ENCODE results near the gene FSCN2.

The FSCN2 gene

DNA sequence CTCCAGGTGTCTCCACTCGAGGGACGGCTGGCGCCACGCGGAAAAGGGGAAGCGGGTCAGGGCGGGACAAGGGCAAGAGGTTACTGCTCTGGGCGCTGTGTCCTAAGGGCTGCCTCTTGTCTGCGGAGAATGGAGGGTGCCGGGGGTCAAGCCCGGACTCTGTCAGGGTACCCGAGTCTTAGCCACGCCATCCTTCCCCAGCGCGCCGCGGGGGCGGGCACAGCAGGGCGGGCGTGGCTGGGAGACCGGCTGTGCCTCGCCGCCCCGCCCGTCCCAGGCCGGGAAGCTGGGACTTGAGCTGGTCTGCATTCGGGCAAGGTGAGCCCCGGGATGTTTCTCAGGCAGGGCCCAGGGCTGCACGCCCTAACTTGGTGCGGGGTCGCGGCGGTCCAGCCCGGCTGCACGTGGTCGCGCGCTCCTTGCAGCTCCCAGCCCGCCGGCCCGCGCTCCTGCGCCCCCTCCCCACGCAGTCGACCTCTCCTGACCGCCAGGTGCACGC is 9.3 kb upstream of the FSCN2 start:
- TF ChIP-seq, protein P1, sequence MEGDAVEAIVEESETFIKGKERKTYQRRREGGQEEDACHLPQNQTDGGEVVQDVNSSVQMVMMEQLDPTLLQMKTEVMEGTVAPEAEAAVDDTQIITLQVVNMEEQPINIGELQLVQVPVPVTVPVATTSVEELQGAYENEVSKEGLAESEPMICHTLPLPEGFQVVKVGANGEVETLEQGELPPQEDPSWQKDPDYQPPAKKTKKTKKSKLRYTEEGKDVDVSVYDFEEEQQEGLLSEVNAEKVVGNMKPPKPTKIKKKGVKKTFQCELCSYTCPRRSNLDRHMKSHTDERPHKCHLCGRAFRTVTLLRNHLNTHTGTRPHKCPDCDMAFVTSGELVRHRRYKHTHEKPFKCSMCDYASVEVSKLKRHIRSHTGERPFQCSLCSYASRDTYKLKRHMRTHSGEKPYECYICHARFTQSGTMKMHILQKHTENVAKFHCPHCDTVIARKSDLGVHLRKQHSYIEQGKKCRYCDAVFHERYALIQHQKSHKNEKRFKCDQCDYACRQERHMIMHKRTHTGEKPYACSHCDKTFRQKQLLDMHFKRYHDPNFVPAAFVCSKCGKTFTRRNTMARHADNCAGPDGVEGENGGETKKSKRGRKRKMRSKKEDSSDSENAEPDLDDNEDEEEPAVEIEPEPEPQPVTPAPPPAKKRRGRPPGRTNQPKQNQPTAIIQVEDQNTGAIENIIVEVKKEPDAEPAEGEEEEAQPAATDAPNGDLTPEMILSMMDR (IDR thresholded peaks at IDR 0.05; ENCODE audit: low read depth, low read length), result no peak
- peak overlapping the region; percentile 47 for H3K4me3 ChIP-seq (ENCODE audit: low read depth, low read length)

DNA sequence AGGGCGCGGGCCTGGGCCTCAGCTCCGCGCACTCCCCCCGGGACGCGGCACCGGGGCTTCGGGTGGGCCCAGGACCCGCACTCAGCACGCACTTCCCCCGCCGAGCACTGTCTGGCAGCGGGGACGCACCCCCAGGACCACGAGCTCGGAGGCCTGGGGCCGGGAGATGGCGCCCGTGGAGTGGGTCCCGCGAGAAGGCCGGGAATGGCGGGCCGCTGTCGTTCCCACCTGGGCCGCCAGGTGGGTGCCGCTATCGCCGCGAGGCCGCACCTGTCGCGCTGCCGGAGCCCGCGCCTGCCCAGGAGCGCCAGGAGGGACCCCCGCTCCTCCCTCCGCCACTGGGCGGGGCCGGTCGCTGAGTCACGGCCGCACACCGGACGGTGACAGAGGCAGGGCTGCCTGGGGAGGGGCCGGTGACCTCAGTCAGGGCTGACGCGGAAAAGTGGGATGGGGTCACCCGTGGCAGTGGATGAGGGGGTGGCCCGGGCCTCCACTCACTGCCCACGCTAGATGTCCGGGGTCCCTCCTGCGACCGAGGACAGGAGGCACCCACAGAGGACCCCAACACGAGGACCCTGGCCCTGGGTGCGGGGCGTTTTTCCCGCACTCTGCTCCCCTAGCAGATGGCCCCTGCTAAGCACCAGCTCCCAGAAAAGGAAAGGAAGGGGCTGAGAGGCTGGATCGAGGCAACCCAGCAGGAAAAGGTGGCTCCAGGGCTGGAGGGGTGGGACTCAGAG is 8.7 kb upstream of the FSCN2 start:
- TF ChIP-seq, protein P1 (IDR thresholded peaks at IDR 0.05; ENCODE audit: low read depth, low read length), result peak; percentile 23; the same call in 1 of the 2 replicates
- peak overlapping the region; percentile 47 for H3K4me3 ChIP-seq (ENCODE audit: low read depth, low read length)

DNA sequence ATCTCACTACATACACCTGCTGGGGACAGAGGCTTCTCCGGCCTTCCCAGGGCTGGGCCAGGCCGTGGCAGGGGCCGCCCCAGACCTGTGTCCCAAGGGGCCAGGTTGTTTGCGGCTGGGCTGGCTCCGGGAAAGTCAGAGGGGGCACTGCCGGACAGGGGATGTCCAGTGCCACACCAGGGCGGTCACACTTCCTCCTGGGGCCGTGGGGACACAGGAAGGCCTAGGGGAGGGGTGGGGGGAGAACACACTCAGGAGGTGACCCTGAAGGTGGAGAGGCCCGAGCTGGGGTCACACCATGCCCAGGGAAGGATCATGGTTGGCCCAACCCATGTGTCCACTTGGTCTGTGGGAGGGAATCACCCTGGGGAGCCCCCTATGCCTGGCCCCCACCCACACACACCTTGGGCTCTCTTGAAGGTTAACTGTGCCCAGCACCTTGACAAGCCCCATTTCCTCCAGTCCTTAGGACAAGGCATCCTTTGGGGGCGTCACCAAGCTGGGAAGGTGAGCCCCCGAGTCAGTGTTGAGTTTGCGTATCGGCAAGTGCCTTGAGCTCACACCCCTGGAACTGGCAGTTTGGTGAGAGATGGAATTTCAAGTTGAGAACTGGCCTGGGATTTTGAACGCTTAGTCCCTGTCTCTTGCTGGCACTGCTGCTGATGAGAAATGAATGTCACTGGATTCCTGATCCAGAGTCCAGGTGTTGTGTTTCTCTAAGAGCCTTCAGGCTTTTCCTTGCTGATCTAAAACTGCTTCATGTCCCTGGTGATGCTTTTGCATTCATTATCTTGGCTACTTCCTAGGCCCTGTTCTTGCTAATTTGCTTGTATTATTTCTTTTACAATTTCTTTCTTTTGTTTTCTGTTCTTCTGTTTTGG is 7.9 kb upstream of the FSCN2 start:
- TF ChIP-seq, protein P1 (IDR thresholded peaks at IDR 0.05; ENCODE audit: low read depth, low read length), result no peak
- H3K4me3 ChIP-seq (ENCODE audit: low read depth, low read length), result no peak overlapping the region

DNA sequence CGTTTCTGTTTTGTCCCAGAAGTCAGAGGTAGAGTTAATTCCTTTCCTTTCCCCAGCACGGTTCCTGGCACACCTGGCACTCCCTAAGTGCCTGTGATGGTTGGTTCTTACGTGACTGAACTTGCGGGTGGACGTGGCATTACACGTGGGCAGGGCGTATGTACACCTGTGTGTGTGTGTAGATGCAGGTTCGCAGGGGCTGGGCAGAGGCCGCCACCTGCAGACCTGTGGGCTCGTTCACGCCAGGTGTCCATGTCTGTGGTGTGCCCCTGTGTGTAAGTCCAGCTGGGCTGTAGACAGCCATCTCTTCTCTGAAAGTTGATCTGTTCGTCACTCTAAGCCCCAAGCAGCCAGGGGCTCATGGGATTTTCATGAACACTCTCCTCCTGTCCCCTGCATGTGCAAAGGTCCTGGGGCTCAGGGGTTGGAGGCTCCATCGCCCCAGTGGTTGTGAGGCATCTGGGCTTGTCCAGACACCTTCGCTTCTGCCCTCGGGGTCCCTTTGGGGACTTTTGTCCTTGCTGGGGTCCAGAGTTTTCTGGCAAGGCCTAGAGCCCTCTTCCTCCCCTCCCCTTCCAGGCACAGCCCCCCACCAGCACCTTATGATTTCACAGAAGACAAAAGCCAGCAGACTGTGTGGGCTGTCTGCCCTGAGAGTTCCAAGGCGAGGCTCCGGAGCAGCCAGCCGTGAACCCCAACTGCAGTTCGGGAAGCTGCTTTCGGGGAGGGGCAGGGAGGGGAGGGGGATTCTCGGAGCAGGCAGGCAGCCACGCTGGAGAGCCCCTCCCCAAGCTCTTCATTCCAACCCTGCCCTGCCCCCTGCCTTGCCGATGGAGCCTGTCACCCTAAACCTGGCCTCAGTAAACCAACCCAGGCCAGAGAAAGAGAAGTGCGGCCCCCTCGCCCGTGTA is 5.4 kb upstream of the FSCN2 start:
- no peak overlapping the region for H3K4me3 ChIP-seq (ENCODE audit: low read depth, low read length)
- TF ChIP-seq, protein P1 (IDR thresholded peaks at IDR 0.05; ENCODE audit: low read depth, low read length), result no peak

DNA sequence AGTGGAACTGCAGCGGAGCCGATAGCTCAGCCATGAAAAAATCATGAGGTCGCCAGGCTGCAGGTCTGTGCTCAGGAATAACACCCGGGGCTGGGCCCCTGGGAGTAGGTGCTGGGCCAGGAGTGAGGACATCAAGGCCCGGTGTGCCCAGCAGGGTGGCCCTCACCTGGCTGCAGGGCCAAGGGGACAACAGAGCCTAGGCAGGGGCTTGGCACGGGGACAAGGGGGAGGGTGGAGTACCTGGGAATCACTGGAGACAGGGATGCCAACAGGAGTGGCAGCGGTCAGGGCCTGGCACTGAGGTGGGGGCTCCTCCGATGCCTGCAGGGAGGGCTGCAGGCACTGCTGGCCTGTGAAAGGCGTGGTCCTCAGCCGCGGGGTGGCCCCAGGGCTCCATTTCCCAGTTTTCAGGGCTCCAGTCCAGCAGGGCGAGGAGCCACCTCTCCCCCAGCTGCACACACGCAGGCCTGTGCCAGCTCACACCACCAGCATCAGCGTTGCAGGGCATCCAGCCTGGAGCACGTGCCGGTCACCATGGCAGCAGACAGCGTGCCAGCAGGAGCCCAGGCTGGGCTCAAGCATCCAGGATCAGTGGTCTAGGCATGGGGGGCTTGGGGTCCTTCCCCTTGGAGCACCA is 4.7 kb upstream of the FSCN2 start:
- H3K4me3 ChIP-seq (ENCODE audit: low read depth, low read length), result no peak overlapping the region
- TF ChIP-seq, protein P1 (IDR thresholded peaks at IDR 0.05; ENCODE audit: low read depth, low read length), result no peak

DNA sequence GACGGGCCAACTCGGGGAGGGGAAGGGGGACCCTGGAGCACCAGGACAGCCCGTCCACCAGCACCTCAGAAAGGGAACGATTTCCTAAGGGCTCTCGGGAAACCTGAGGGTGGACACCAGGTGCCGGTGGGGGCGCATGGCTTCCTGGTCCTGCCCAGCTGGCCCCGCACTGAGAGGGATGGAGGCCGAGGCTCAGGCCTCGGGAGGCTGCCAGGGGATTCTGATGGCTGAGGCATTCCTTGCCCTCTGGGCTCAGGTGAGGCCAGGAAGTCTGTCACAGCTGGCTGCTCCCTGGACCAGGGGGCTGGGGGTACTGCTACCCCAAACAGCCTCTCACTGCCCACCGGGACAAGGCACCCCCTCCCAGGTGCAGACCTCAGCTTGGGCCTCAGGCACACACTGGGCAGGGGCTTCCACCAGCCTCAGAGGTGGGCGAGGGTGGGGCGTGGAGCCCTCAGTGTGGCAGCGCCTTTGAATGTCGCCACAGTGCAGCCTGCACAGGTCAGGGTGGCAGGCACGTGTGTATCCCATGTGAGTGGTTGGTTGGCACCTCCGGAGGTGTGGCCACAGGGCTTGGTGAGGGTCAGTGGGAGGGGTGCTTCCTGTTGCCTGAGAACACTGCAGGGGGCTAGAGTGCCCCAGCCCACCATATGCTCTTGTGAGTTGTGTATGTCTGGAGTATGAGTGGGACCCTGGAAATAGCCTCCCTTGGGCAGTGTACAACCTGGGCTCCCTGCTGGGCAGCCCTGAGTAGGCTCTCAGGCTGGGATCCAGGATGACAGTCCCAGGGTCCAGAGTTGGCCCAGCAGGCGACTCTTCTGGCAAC is 3.9 kb upstream of the FSCN2 start:
- TF ChIP-seq, protein P1 (IDR thresholded peaks at IDR 0.05; ENCODE audit: low read depth, low read length), result no peak
- H3K4me3 ChIP-seq (ENCODE audit: low read depth, low read length), result no peak overlapping the region

Data from WI38 (cell line).